ENCODE measurements around the gene CST7. TPM values are rescaled to one million over a fixed set of nuclear protein-coding genes. Genes with fewer than 3 reads are reported as not detected.
A peak's percentile ranks its signal among the peaks of the same experiment; 100 is the strongest.

The CST7 gene
- total and polyA plus RNA-seq, 2 experiments from 2014 or later, result not detected

- Histone ChIP-seq H3K79me2 (replicated peaks; ENCODE audit: insufficient read depth) (no peaks in the 10 kb centered on the region), H3K27ac (ENCODE audit: low read depth) (no peak overlapping the region), H3K9me2 (ENCODE audit: insufficient read depth) (no peaks in the 10 kb centered on the region), H3K27me3 (ENCODE audit: insufficient read depth) (no peaks in the 10 kb centered on the region), H3K4me2 (no peak overlapping the region), H3K36me3 (ENCODE audit: insufficient read depth) (no peaks in the 10 kb centered on the region), H3K4me1 (ENCODE audit: insufficient read depth) (no peaks in the 10 kb centered on the region), H3F3A (replicated peaks; ENCODE audit: low read depth) (no peaks in the 10 kb centered on the region), H2AFZ (no peak overlapping the region), H4K20me1 (replicated peaks; ENCODE audit: insufficient read depth) (no peaks in the 10 kb centered on the region), H3K4me3 (no peak overlapping the region)
- peaks cover 8% of the 10 kb centered on the region for H3K27me3 Mint-ChIP-seq (ENCODE audit: insufficient read depth, low read depth, poor library complexity)
- DNase-seq (ENCODE audit: low spot score) (no peak), ATAC-seq (no peak)
- H3K9me3 Mint-ChIP-seq, result peaks cover 5% of the 10 kb centered on the region
- H3K4me3 Mint-ChIP-seq, result no peak overlapping the region
- H3K4me1 Mint-ChIP-seq, result peaks cover 9% of the 10 kb centered on the region; the same call in 2 of the 3 replicates
- peaks cover 3% of the 10 kb centered on the region; the same call in 1 of the 3 replicates for H3K36me3 Mint-ChIP-seq (ENCODE audit: low read depth)
- H3K27ac Mint-ChIP-seq, result no peak overlapping the region
- TF ChIP-seq CTCF (conservative IDR thresholded peaks at IDR 0.05; ENCODE audit: low read depth in 2 of 2), result 0 out of 4 replicates have a peak, but pooled peaks of 1 of the 2 experiments have one; percentile 9
- no peak for TF ChIP-seq ZNF331 (CRISPR knock-in tag; IDR thresholded peaks at IDR 0.05; ENCODE audit: low read depth)
- TF ChIP-seq ETS1 (IDR thresholded peaks at IDR 0.05), result no peak
These were observed 3.5 kb downstream of the CST7 start for GRCh38 chr20:24952376-24953208.

GRCh38 chr20:24953209-24953575, 4.1 kb downstream of the CST7 start:
- Histone ChIP-seq H3K9me2 (ENCODE audit: insufficient read depth) (no peaks in the 10 kb centered on the region), H4K20me1 (replicated peaks; ENCODE audit: insufficient read depth) (no peaks in the 10 kb centered on the region), H3K79me2 (replicated peaks; ENCODE audit: insufficient read depth) (no peaks in the 10 kb centered on the region), H2AFZ (no peak overlapping the region), H3K4me2 (no peak overlapping the region), H3K27me3 (ENCODE audit: insufficient read depth) (no peaks in the 10 kb centered on the region), H3K36me3 (ENCODE audit: insufficient read depth) (no peaks in the 10 kb centered on the region), H3K27ac (ENCODE audit: low read depth) (no peak overlapping the region), H3K4me3 (no peak overlapping the region), H3K4me1 (ENCODE audit: insufficient read depth) (no peaks in the 10 kb centered on the region), H3F3A (replicated peaks; ENCODE audit: low read depth) (no peaks in the 10 kb centered on the region)
- Mint-ChIP-seq H3K9me3 (no peaks in the 10 kb centered on the region; the same call in 2 of the 3 replicates), H3K27me3 (ENCODE audit: insufficient read depth, low read depth, poor library complexity) (peaks cover 8% of the 10 kb centered on the region), H3K36me3 (ENCODE audit: low read depth) (peaks cover 3% of the 10 kb centered on the region; the same call in 1 of the 3 replicates), H3K27ac (no peak overlapping the region), H3K4me1 (peaks cover 9% of the 10 kb centered on the region; the same call in 2 of the 3 replicates), H3K4me3 (no peak overlapping the region)
- DNase-seq (ENCODE audit: low spot score), result no peak
- ATAC-seq, result no peak
- no peak for TF ChIP-seq NANOG (IDR thresholded peaks at IDR 0.05; ENCODE audit: borderline replicate concordance)
- no peak for TF ChIP-seq EZH2phosphoT487 (IDR thresholded peaks at IDR 0.05; ENCODE audit: unreplicated experiment)
- TF ChIP-seq CTCF (conservative IDR thresholded peaks at IDR 0.05; ENCODE audit: low read depth in 2 of 2), result no peak
- no peak for TF ChIP-seq ZNF331 (CRISPR knock-in tag; IDR thresholded peaks at IDR 0.05; ENCODE audit: low read depth)
- TF ChIP-seq POLR2AphosphoS5 (IDR thresholded peaks at IDR 0.05; ENCODE audit: low read depth), result no peak
- TF ChIP-seq CREB1 (CRISPR knock-in tag; IDR thresholded peaks at IDR 0.05; ENCODE audit: low read depth), result no peak
- no peak for TF ChIP-seq ZNF114 (CRISPR knock-in tag; IDR thresholded peaks at IDR 0.05)
- no peak for TF ChIP-seq JUNB (IDR thresholded peaks at IDR 0.05; ENCODE audit: unreplicated experiment)
- no peak for TF ChIP-seq REST (IDR thresholded peaks at IDR 0.05; ENCODE audit: unreplicated experiment)
- no peak for TF ChIP-seq EZH2 (IDR thresholded peaks at IDR 0.05; ENCODE audit: low read depth, unreplicated experiment)
- TF ChIP-seq ETS1 (IDR thresholded peaks at IDR 0.05), result no peak
